ENCODE data around the gene CPT1A.

CPT1A gene

GRCh38 chr11:68854273-68854958 is 12.7 kb upstream of the CPT1A start:
- no peak for DNase-seq (ENCODE audit: low read depth in 2 of 2)

- DNase-seq (ENCODE audit: low read depth in 2 of 2): no peak
Measured at GRCh38 chr11:68852628-68853027, 10.9 kb upstream of the CPT1A start.

- DNase-seq (ENCODE audit: low read depth in 2 of 2): no peak
Measured at GRCh38 chr11:68848429-68848828, 6.7 kb upstream of the CPT1A start.

- DNase-seq (ENCODE audit: low read depth in 2 of 2): no peak
Measured at GRCh38 chr11:68847395-68847794, 5.7 kb upstream of the CPT1A start.

- DNase-seq (ENCODE audit: low read depth in 2 of 2): no peak
Measured at GRCh38 chr11:68845351-68846002, 3.8 kb upstream of the CPT1A start.

GRCh38 chr11:68844801-68845200 is 3.1 kb upstream of the CPT1A start:
- no peak for DNase-seq (ENCODE audit: low read depth in 2 of 2)

- no peak for DNase-seq (ENCODE audit: low read depth in 2 of 2)
Measured at GRCh38 chr11:68844376-68844775, 2.7 kb upstream of the CPT1A start.

- peak; percentile 65 to 72 for DNase-seq (ENCODE audit: low read depth in 2 of 2)
Measured at GRCh38 chr11:68843703-68844312, 2.1 kb upstream of the CPT1A start.

GRCh38 chr11:68843052-68843561 is 1.4 kb upstream of the CPT1A start:
- DNase-seq (ENCODE audit: low read depth in 2 of 2): peak in 1 of 2 donors; percentile 30

- DNase-seq (ENCODE audit: low read depth in 2 of 2): no peak
Measured at GRCh38 chr11:68842427-68843051, 823 bp upstream of the CPT1A start.

- no peak for DNase-seq (ENCODE audit: low read depth in 2 of 2)
Measured at GRCh38 chr11:68840661-68841653, 759 bp downstream of the CPT1A start.

- no peak for DNase-seq (ENCODE audit: low read depth in 2 of 2)
Measured at GRCh38 chr11:68839911-68840641, 1.6 kb downstream of the CPT1A start.

- peak; percentile 88 to 94 for DNase-seq (ENCODE audit: low read depth in 2 of 2)
Measured at GRCh38 chr11:68839054-68839865, 2.5 kb downstream of the CPT1A start.

GRCh38 chr11:68838572-68838964 is 3.1 kb downstream of the CPT1A start:
- DNase-seq (ENCODE audit: low read depth in 2 of 2): no peak

GRCh38 chr11:68837583-68838571 is 3.8 kb downstream of the CPT1A start:
- DNase-seq (ENCODE audit: low read depth in 2 of 2): no peak

GRCh38 chr11:68835749-68836148 is 6.0 kb downstream of the CPT1A start:
- no peak for DNase-seq (ENCODE audit: low read depth in 2 of 2)

GRCh38 chr11:68835328-68835727 is 6.4 kb downstream of the CPT1A start:
- DNase-seq (ENCODE audit: low read depth in 2 of 2): no peak

- no peak for DNase-seq (ENCODE audit: low read depth in 2 of 2)
Measured at GRCh38 chr11:68832476-68833181, 9.1 kb downstream of the CPT1A start.
